Cortex of kidney (tissue), 1 donor: ENCODE measurements around the gene PRR29.

Experiments used
- DNase-seq: peaks from one replicate; lab custom pipeline; 2025; lab: John Stamatoyannopoulos, UW

PRR29 gene

GRCh38 chr17:63998050-63998720 is at the start of gene PRR29:
TSS of gene PRR29 (plus strand) at chr17:63998351. CDS start at chr17:63998365, 14 bp downstream.
- DNase-seq, result no peak

GRCh38 chr17:63948521-63948920 is 49.6 kb upstream of the PRR29 start:
- no peak for DNase-seq

DNA sequence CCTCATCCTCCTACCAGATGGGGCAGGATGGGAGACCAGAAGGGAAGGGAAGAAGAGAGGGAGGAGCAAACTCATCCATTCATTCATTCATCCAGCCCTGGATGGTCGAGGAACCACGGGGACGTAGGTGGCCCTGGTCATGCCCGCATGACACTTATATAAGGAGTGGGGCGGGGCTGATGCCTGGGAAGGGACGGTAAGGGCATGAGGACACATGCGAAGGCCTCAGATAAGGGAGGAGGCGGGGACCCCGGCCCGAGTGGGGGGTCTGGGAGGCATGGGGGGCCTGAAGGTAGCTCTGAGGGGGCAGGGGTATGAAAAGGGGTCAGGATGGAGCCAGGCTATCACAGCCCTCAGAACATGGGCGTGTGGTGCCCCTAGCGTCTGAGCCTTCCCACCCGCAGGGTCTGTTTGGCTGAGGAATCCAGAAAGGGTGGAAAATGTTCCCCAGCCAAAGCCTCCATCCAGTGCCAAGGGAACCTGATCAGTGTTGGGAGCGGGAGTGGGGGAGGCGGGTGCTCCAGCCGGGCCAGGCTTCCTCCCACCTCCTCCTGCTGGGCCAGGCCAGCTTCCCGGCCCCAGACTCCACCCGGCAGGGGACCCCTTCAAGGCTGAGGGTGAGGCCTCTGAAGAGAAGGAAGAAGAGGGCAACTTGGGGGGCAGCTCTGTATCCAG is 48.4 kb upstream of the PRR29 start:
- no peak for DNase-seq

GRCh38 chr17:63950940-63951907 is 46.9 kb upstream of the PRR29 start:
- DNase-seq, result no peak

DNA sequence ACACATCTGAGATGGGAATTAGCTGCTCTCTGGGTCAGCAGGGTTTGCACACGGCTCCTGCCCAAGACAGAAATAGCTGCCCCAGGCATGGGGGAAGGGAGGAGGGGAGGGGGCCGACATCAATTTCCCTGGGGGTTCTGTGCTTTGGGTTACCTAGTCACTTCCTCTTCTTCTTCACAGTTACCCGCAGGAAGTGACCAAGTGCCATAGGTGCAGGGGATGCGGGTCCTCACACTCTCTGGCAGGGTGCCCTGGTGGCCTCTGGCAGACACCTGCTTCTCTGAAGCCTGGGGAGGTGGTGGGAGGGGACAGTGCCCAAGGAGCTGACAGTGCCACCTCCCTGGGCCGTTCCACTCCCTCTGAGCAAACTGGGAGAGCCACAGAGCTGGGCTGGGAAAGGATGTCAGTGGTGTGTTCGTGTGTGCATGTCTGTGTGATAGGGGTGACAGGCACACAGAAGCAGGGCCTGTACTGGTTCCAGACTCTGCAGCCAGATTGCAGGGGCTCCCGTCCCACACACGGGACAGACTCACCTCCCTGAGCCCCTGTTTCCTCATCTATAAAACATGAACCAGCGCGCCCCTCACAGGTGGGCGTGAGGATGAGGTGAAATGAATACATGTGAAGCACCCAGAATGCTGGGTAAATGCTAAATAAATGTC is 43.6 kb upstream of the PRR29 start:
- no peak for DNase-seq

DNA sequence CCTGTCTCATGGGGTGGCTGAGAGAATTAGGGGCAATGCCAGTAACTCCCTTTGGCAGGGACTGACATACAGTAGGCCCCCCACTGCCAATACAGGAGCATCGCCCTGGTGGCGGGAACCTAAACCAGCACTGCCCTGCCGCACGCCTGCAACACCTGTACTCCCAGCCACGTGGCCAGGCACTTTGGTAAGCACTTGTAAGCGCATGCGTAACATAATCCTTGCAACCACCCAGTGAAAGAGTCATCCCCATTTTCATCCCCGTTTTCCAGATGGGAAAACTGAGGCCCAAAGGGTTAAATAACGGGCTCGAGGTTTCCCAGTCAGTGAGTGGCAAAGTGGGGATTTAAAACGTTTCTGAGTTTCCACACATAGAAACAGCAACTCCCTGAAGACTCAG is 42.9 kb upstream of the PRR29 start:
- DNase-seq, result no peak

DNA sequence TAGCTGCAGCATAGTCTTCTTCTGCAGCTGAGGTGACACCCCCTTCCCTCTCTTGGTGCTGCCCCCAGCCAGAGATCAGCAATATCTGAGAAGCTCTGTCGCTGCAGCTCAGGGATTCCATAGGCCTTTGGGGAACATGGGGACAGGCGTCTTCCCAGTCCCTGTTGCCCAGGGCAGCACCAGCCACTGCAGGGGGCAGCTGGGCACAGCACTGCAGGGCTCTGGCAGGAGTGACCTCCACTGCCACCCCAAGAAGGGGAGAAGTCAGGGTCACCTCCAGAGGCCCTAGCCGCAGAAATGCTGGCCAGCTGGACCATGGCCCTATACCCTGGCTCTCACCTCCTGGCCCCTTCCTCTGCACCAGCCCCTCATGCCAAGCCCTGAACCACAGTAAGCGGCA is 42.4 kb upstream of the PRR29 start:
- no peak for DNase-seq

- DNase-seq, result no peak
Observed at GRCh38 chr17:63956296-63956920, 41.7 kb upstream of the PRR29 start.

DNA sequence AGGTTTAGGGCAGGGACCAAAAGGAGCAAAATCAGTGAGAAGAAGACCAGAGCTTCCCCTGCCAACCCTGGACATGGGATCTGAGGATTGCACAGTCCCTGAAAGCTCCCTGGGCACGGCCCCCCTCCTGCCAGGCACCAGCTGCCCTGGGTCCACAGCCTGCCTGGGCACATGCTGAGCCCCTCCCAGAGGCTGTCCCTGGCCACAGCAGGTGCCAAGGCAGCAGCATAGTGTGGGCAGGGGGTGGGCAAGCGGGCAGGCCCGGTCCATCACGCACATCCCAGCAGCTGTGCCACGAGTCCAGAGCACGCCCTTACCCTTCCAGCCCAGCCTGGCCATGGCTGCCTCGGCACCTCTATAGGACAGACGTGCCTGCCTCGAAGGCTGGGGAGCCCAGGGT is 38.1 kb upstream of the PRR29 start:
- DNase-seq, result no peak

- no peak for DNase-seq
Observed at GRCh38 chr17:63960430-63960829, 37.7 kb upstream of the PRR29 start.

- DNase-seq, result no peak
Observed at GRCh38 chr17:63961355-63962212, 36.6 kb upstream of the PRR29 start.

DNA sequence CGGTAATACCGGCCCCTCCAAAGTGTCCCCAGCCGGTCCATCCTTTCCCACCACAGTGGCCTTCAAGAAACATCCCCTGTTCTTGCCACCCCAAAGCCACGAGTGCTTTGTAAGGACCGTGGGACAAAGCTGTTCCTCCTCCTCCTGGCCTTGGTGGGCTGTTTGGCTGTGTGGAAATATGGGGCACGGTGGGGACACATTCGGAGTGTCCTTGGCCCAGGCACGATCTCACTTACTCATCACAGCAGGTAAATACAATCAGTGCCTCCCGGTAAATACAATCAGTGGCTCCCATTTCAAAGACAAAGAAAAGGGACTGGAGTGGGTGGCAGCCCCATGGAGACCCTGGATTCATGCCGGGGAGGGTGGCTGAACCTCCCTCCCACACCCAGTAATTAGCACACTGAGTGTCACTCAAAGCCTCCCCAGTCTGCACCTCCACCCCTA is 35.8 kb upstream of the PRR29 start:
- no peak for DNase-seq

GRCh38 chr17:63963123-63963522 is 35.0 kb upstream of the PRR29 start:
- no peak for DNase-seq

DNA sequence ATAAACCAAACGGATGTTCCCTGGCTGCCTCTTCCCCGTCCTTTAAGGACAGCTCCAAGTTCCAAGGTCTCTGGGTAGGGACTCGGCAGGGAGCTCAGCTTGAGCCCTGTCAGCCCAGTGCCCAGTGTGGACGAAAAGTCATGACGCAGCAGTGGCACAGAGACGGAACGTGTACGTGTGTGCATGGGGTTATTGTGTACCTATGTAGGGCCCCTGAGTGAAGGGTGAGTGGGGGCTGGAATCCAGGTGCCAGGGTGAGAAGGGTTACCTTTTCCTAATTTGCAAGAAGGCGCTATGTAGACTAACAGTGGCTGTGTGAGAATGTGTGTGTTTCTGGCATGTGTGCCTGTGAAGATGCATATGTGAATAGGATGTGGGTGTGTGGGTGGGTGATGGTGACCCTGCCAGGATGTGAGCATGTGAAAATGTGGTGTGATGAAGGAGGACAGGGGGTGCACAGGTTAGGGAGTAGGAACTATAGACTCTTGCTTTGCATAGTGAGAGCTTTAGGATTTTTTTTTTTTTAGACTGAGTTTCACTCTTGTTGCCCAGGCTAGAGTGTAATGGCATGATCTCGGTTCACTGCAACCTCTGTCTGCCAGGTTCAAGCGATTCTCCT is 31.4 kb upstream of the PRR29 start:
- no peak for DNase-seq

DNA sequence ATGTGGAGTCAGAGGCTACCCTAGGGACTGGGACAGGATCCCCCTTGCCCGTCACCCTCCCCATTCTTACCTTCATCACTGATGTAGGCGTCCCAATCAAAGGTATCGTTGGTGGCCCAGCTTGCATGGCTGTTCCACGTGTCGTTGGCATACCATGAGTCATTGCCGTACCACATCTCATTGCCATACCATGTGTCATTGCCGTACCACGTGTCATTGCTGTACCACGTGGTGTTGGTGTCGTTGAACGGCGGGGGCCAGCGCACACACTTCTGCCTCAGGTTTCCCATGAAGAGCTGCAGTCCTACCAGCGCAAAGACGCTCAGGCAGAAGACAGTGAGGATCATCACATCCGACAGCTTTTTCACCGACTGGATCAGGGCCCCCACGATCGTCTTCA is 30.2 kb upstream of the PRR29 start:
- no peak for DNase-seq

DNA sequence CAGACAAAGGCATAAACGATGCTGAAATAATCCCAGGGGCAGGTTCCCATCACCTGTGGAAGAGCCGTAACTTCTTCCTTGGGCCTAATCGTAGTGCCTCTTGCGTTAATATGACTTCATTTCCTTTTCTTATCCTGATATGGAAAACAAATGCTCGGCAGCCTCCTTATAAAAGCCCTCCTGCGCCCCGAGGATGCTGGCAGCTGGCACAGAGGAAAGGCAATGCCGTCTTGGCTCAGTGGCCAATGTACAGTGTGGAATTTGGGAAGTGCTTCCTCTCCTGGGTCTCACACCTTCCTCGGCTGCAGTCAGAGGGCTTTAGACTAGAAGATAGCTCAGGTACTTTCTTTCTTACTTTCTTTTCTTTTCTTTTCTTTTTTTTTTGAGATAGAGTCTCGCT is 28.9 kb upstream of the PRR29 start:
- no peak for DNase-seq

DNA sequence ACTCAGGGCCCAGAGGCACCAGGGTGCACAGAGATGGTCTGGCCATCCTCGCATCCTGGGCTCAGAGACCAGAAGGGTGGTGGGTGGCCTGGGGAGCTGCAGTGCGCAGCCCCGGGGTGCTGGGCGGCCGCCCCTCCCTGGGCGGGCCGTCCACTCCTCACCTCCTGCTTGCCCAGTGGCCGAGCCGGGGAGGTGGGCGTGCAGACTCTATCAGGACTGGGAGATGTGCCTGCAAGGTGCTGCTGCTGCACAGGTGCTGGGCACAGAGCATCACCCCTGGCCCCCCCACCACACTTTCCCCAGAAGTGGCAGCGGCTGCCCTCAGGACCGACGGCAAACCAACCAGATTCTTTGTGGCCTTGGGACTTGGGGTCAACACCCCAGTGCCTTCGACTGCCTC is 25.4 kb upstream of the PRR29 start, which contains the start of gene SCN4A:
TSS of gene SCN4A (minus strand) at position 123 of the 400 bp plus-strand sequence. CDS start at position 46, 77 bp downstream.
- DNase-seq, result no peak

GRCh38 chr17:63973247-63973646 is 24.9 kb upstream of the PRR29 start:
- DNase-seq, result no peak

- DNase-seq, result no peak
Observed at GRCh38 chr17:63973930-63974593, 24.1 kb upstream of the PRR29 start.
